SK-N-SH (cell line): ENCODE results near the gene ZNF496. TPM values are rescaled to one million over a fixed set of nuclear protein-coding genes. Genes with fewer than 3 reads are reported as not detected.

Source experiments
- CTCF ChIA-PET: fragments of 300-600, 350-600 bp; formaldehyde crosslinking; extraction: SDS; loops from one replicate; lab custom pipeline; 2021; lab: Yijun Ruan, JAX
- POLR2A ChIA-PET: fragments of 350-600 bp; sonication (Branson Sonifier 250); formaldehyde crosslinking; extraction: SDS; loops from one replicate; lab custom pipeline; 2020; ENCODE audit warnings: antibody characterized with exemption, inconsistent platforms; lab: Yijun Ruan, JAX
- DNase-seq: peaks from one replicate; pipeline ENCODE4 v3.0.0; 2012
- H2AFZ ChIP-seq: fragments of 200-600 bp; sonication (generic); 2 replicates; pipeline ENCODE4 v1.8.1; 2016; ENCODE audit warnings: antibody characterized with exemption, mild to moderate bottlenecking, low read depth
- H3F3A ChIP-seq: fragments of 200-600 bp; sonication (generic); replicated peaks from 2 replicates; pipeline ENCODE3; 2016; ENCODE audit warnings: antibody characterized with exemption, mild to moderate bottlenecking; ENCODE audit not compliant: insufficient read depth
- H3K27ac ChIP-seq, 2 experiments: fragments of 200-500 bp in 1 of 2; fragments of 200-600 bp in 1 of 2; sonication (Bioruptor generic) in 1 of 2; sonication (generic), shearing (Covaris generic) in 1 of 2; 2 replicates each; pipeline versions ENCODE4 v1.5.1 to v1.6.1; 2014 to 2016; ENCODE audit warnings: low read depth in 2 of 2, inconsistent platforms in 1 of 2, low read length in 1 of 2, mild to moderate bottlenecking in 1 of 2, mixed read lengths in 1 of 2
- H3K27me3 ChIP-seq: fragments of 200-600 bp; sonication (generic), shearing (Covaris generic); 2 replicates; pipeline ENCODE4 v1.6.1; 2016; ENCODE audit warnings: mixed run types; ENCODE audit not compliant: insufficient read depth
- H3K36me3 ChIP-seq, 2 experiments: fragments of 200-500 bp in 1 of 2; fragments of 200-600 bp in 1 of 2; sonication (Bioruptor generic) in 1 of 2; sonication (generic) in 1 of 2; replicated peaks in 1 of 2; 2 replicates each; pipeline versions ENCODE3 to v1.5.1; 2014 to 2016; ENCODE audit warnings: low read length in 1 of 2, mild to moderate bottlenecking in 1 of 2; ENCODE audit not compliant: insufficient read depth in 2 of 2, control insufficient read depth in 1 of 2
- H3K4me1 ChIP-seq, 2 experiments: fragments of 200-500 bp in 1 of 2; fragments of 200-600 bp in 1 of 2; sonication (Bioruptor generic) in 1 of 2; sonication (generic), shearing (Covaris generic) in 1 of 2; 2 replicates each; pipeline versions ENCODE4 v1.5.1 to v1.6.1; 2014 to 2016; ENCODE audit warnings: low read depth in 1 of 2, low read length in 1 of 2, mixed run types in 1 of 2; ENCODE audit not compliant: insufficient read depth in 2 of 2, control insufficient read depth in 1 of 2
- H3K4me2 ChIP-seq: fragments of 200-600 bp; sonication (generic), shearing (Covaris generic); 2 replicates; pipeline ENCODE4 v1.6.1; 2017; ENCODE audit warnings: mixed run types
- H3K4me3 ChIP-seq, 2 experiments: fragments of 200-500 bp in 1 of 2; fragments of 200-600 bp in 1 of 2; sonication (Bioruptor generic) in 1 of 2; sonication (generic), shearing (Covaris generic) in 1 of 2; 2 replicates each; pipeline versions ENCODE4 v1.5.1 to v1.8.1; 2014 to 2016; ENCODE audit warnings: low read depth in 2 of 2, inconsistent platforms in 1 of 2, low read length in 1 of 2, mild to moderate bottlenecking in 1 of 2, mixed read lengths in 1 of 2, moderate library complexity in 1 of 2
- H3K79me2 ChIP-seq: fragments of 200-600 bp; sonication (generic); 2 replicates; pipeline ENCODE4 v1.8.1; 2017; ENCODE audit warnings: mild to moderate bottlenecking; ENCODE audit not compliant: insufficient read depth
- H3K9ac ChIP-seq: fragments of 200-600 bp; sonication (generic); 2 replicates; pipeline ENCODE4 v1.6.1; 2017; ENCODE audit warnings: mixed run types
- H3K9me2 ChIP-seq: fragments of 200-600 bp; sonication (generic); 2 replicates; pipeline ENCODE4 v1.6.1; 2017; ENCODE audit warnings: mixed run types
- H3K9me3 ChIP-seq: fragments of 200-600 bp; sonication (generic); 2 replicates; pipeline ENCODE4 v1.6.1; 2017; ENCODE audit warnings: mixed run types, mild to moderate bottlenecking, moderate library complexity
- H4K20me1 ChIP-seq: fragments of 200-600 bp; sonication (generic); 2 replicates; pipeline ENCODE4 v1.6.1; 2017; ENCODE audit warnings: mild to moderate bottlenecking, mixed run types; ENCODE audit not compliant: insufficient read depth
- ELF1 ChIP-seq: IDR thresholded peaks from 2 replicates; pipeline ENCODE4 v1.4.0; 2012
- EZH2phosphoT487 ChIP-seq: fragments of 200-600 bp; sonication (generic); IDR thresholded peaks from 2 replicates; pipeline ENCODE4 v1.6.1; 2017; ENCODE audit warnings: low read depth, mixed run types, mild to moderate bottlenecking, antibody characterized with exemption, moderate library complexity, borderline replicate concordance
- FOSL2 ChIP-seq: IDR thresholded peaks from 2 replicates; pipeline ENCODE4 v1.4.0; 2012; ENCODE audit warnings: low read depth, mild to moderate bottlenecking, moderate library complexity, borderline replicate concordance
- FOXJ3 ChIP-seq: sonication (generic); formaldehyde crosslinking; IDR thresholded peaks from 2 replicates; pipeline ENCODE4 v1.5.1; 2020; ENCODE audit warnings: mild to moderate bottlenecking, missing genetic modification reagents
- GABPA ChIP-seq: IDR thresholded peaks from 2 replicates; pipeline ENCODE4 v1.4.0; 2012; ENCODE audit warnings: low read depth, mild to moderate bottlenecking
- JUND ChIP-seq: IDR thresholded peaks from 2 replicates; pipeline ENCODE4 v1.4.0; 2012
- MEF2A ChIP-seq: IDR thresholded peaks from 2 replicates; pipeline ENCODE4 v1.4.0; 2012; ENCODE audit warnings: low read depth, borderline replicate concordance
- MXI1 ChIP-seq: IDR thresholded peaks from 2 replicates; pipeline ENCODE4 v1.6.1; 2012; ENCODE audit warnings: mild to moderate bottlenecking, low read depth, low read length, improper control_type of control experiment
- NFIC ChIP-seq: IDR thresholded peaks from 2 replicates; pipeline ENCODE4 v1.4.0; 2012; ENCODE audit warnings: borderline replicate concordance
- SIN3A ChIP-seq: IDR thresholded peaks from 2 replicates; pipeline ENCODE4 v1.6.1; 2012; ENCODE audit warnings: low read depth, mild to moderate bottlenecking, low read length, moderate library complexity, borderline replicate concordance
- TAF1 ChIP-seq: IDR thresholded peaks from 2 replicates; pipeline ENCODE4 v1.6.1; 2012; ENCODE audit warnings: low read depth, mild to moderate bottlenecking, low read length, moderate library complexity, borderline replicate concordance
- USF2 ChIP-seq: fragments of 150-350 bp; IDR thresholded peaks from 2 replicates; pipeline ENCODE4 v1.6.1; 2017; ENCODE audit warnings: antibody characterized with exemption, low read length, low read depth, borderline replicate concordance
- YY1 ChIP-seq: IDR thresholded peaks from 2 replicates; pipeline ENCODE4 v1.4.0; 2012; ENCODE audit warnings: low read depth, mild to moderate bottlenecking
- WGBS: methylation state at CpG from one replicate; pipeline ENCODE4 v1.1.6; 2017; ENCODE audit warnings: low lambda C conversion rate; 5-methylcytosine and 5-hydroxymethylcytosine counted together
- polyA plus RNA-seq, 3 experiments: library from polyadenylated mRNA; depleted of rRNA; stranded (reverse); fragments of >200 nt; gene quantifications; 2 replicates each; pipeline ENCODE4 v1.2.3, GENCODE V29; 2012
- TF ChIP-seq, protein P1 (sequence below): IDR thresholded peaks from 2 replicates; pipeline ENCODE4 v1.4.0; 2012; ENCODE audit warnings: low read depth
- TF ChIP-seq, protein P2 (sequence below): IDR thresholded peaks from 2 replicates; pipeline ENCODE4 v1.4.0; 2012; ENCODE audit warnings: low read depth, borderline replicate concordance
- TF ChIP-seq, protein P3 (sequence below): fragments of 150-350 bp; IDR thresholded peaks from 2 replicates; pipeline ENCODE4 v1.6.1; 2016; ENCODE audit warnings: mild to moderate bottlenecking, low read depth, low read length

The ZNF496 gene
- polyA plus RNA-seq, 1 of the 3 experiments (the other 2 are of a cell fraction), result 23.2 TPM

GRCh38 chr1:247322442-247322841 is 9.2 kb downstream of the ZNF496 start:
- no peaks in the 10 kb centered on the region for H3F3A ChIP-seq
- POLR2A ChIA-PET, result no interaction called here
- H2AFZ ChIP-seq, result no peak overlapping the region
- H4K20me1 ChIP-seq, result no peaks in the 10 kb centered on the region
- no peaks in the 10 kb centered on the region for H3K9me2 ChIP-seq
- CTCF ChIA-PET, result no interaction called here
- H3K9ac ChIP-seq, result no peak overlapping the region
- no peak overlapping the region for H3K4me3 ChIP-seq
- H3K27ac ChIP-seq, result no peak overlapping the region
- peaks cover 10% of the 10 kb centered on the region; the same call in 1 of the 2 replicates for H3K79me2 ChIP-seq
- DNase-seq, result no peak
- no peaks in the 10 kb centered on the region for H3K4me1 ChIP-seq
- no peak overlapping the region for H3K4me2 ChIP-seq
- H3K9me3 ChIP-seq, result no peaks in the 10 kb centered on the region
- H3K36me3 ChIP-seq, result peaks cover 60 to 87% of the 10 kb centered on the region in 2 experiments
- no peaks in the 10 kb centered on the region for H3K27me3 ChIP-seq
- 98% methylated on average over 7 of the region's 7 CpGs for WGBS
- TF ChIP-seq, protein P1, sequence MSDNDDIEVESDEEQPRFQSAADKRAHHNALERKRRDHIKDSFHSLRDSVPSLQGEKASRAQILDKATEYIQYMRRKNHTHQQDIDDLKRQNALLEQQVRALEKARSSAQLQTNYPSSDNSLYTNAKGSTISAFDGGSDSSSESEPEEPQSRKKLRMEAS, result no peak
- TF ChIP-seq GABPA, result no peak
- TF ChIP-seq MEF2A, result no peak
- TF ChIP-seq EZH2phosphoT487, result no peak
- TF ChIP-seq MXI1, result no peak
- no peak for TF ChIP-seq NFIC
- TF ChIP-seq TAF1, result no peak
- TF ChIP-seq SIN3A, result no peak
- TF ChIP-seq, protein P2, sequence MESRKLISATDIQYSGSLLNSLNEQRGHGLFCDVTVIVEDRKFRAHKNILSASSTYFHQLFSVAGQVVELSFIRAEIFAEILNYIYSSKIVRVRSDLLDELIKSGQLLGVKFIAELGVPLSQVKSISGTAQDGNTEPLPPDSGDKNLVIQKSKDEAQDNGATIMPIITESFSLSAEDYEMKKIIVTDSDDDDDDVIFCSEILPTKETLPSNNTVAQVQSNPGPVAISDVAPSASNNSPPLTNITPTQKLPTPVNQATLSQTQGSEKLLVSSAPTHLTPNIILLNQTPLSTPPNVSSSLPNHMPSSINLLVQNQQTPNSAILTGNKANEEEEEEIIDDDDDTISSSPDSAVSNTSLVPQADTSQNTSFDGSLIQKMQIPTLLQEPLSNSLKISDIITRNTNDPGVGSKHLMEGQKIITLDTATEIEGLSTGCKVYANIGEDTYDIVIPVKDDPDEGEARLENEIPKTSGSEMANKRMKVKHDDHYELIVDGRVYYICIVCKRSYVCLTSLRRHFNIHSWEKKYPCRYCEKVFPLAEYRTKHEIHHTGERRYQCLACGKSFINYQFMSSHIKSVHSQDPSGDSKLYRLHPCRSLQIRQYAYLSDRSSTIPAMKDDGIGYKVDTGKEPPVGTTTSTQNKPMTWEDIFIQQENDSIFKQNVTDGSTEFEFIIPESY, result no peak
- no peak for TF ChIP-seq YY1
- no peak for TF ChIP-seq ELF1
- no peak for TF ChIP-seq FOSL2
- TF ChIP-seq JUND, result no peak
- TF ChIP-seq, protein P3, sequence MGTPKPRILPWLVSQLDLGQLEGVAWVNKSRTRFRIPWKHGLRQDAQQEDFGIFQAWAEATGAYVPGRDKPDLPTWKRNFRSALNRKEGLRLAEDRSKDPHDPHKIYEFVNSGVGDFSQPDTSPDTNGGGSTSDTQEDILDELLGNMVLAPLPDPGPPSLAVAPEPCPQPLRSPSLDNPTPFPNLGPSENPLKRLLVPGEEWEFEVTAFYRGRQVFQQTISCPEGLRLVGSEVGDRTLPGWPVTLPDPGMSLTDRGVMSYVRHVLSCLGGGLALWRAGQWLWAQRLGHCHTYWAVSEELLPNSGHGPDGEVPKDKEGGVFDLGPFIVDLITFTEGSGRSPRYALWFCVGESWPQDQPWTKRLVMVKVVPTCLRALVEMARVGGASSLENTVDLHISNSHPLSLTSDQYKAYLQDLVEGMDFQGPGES, result no peak
- TF ChIP-seq FOXJ3, result no peak
- TF ChIP-seq USF2, result no peak
